ENCODE measurements around the gene ADPRS. TPM values are rescaled to one million over a fixed set of nuclear protein-coding genes. Genes with fewer than 3 reads are reported as not detected.

ADPRS gene
- polyA plus RNA-seq, 3 donors, result 13.3 to 22.6 (median 19.8) TPM

Other genes starting within 250 kb of the ADPRS start
- gene AGO1, start 205.7 kb upstream of the ADPRS start, polyA plus RNA-seq, result 1 to 10 TPM; 3.0 to 4.7 (median 4.1) TPM
- gene AGO3, start 157.8 kb upstream of the ADPRS start, polyA plus RNA-seq, result 1 to 10 TPM; 2.5 to 7.6 (median 5.4) TPM
- 1 to 10 TPM in 1 of 3 donors, under 1 TPM in 1, not detected in 1; 0.12 to 2.5 TPM for gene TEKT2, start 4.8 kb upstream of the ADPRS start, polyA plus RNA-seq
- gene COL8A2, start 36.3 kb downstream of the ADPRS start, polyA plus RNA-seq, result 1 to 10 TPM in 1 of 3 donors, under 1 TPM in 2; 0.18 to 1.2 (median 0.83) TPM
- gene TRAPPC3, start 60.6 kb downstream of the ADPRS start, polyA plus RNA-seq, result 10 to 100 TPM; 37.1 to 69.2 (median 58.5) TPM
- gene MAP7D1, start 67.3 kb downstream of the ADPRS start, polyA plus RNA-seq, result 100 to 1,000 TPM in 1 of 3 donors, 10 to 100 TPM in 2; 19.9 to 215 (median 92.7) TPM
- gene THRAP3, start 135.6 kb downstream of the ADPRS start, polyA plus RNA-seq, result 10 to 100 TPM; 19.5 to 47.6 (median 35.5) TPM
- 1 to 10 TPM in 2 of 3 donors, under 1 TPM in 1; 0.61 to 1.7 (median 1.1) TPM for gene SH3D21, start 217.5 kb downstream of the ADPRS start, polyA plus RNA-seq
- 10 to 100 TPM; 11.5 to 46.7 (median 25.3) TPM for gene EVA1B, start 234.8 kb downstream of the ADPRS start, polyA plus RNA-seq